HAP-1 (cell line): ENCODE measurements around the gene ACSBG1.

Experiments used
- DNase-seq, 2 experiments: peaks; one replicate each; pipeline ENCODE4 v3.0.0-alpha.2; 2016 to 2020; ENCODE audit warnings: low spot score in 2 of 2
- H3K27me3 ChIP-seq: fragments of 250-450 bp; sonication (Bioruptor Pico); 2 replicates; pipeline ENCODE4 v1.5.1; 2020; ENCODE audit warnings: low read depth, mild to moderate bottlenecking, moderate library complexity
- H3K36me3 ChIP-seq: fragments of 250-450 bp; sonication (Bioruptor Pico); replicated peaks from 2 replicates; pipeline ENCODE4 v1.5.1; 2020; ENCODE audit warnings: mild to moderate bottlenecking
- H3K4me1 ChIP-seq: fragments of 250-450 bp; sonication (Bioruptor Pico); 2 replicates; pipeline ENCODE4 v1.5.1; 2020; ENCODE audit warnings: mild to moderate bottlenecking
- H3K4me3 ChIP-seq: fragments of 250-450 bp; sonication (Bioruptor Pico); 2 replicates; pipeline ENCODE4 v1.5.1; 2020; ENCODE audit warnings: mild to moderate bottlenecking, moderate library complexity
- H3K9me3 ChIP-seq: fragments of 250-450 bp; sonication (Bioruptor Pico); 2 replicates; pipeline ENCODE4 v1.5.1; 2020; ENCODE audit warnings: mild to moderate bottlenecking, moderate library complexity
- in situ Hi-C: fragments of 300-500 bp; cut with MboI; formaldehyde crosslinking; loops from 3 replicates; pipeline ENCODE4 v1.14.3; 2020; ENCODE audit warnings: low sequenced_read_pairs, inconsistent platforms, mixed read lengths

ACSBG1 gene

DNA sequence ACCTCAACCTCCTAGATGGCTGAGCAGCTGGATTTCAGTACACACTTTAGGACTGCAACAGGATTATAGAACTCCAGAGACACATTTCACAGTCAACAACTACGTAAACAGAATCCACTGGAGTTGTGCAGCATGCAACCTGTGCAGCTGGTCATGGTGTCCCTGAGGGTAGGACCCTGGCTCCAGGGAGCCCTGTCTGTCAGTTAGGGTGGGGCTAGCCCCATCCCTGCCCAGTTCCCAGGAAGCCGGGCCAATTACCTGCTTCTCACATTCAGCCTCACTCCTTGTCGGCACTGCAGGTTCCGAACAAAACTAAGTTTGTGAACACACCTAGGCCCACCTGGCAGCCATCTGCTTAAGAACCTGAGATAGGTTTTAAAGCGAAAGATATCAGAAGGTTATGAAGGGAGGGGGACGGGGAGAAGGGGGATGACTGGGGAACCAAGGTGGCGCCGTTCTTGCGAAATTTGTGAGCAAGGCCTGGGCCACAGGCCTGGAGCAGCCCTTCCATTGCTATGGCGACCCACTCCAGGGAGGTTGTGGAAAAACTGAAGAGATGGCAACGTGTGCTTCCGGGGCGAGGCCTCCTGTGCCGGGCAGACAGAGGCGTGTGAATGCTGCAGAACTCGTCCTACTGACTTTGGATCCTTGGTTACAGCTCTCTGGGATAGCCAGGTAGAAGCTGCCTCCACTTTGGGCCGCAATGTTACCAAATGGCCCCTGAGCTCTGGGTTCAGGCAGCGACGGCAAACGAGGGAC lies 25.3 kb downstream of the ACSBG1 start:
- H3K36me3 ChIP-seq: no peaks in the 10 kb centered on the region
- peak in 1 of 2 experiments; percentile 7 for DNase-seq
- no peak overlapping the region for H3K4me3 ChIP-seq
- peaks cover 6% of the 10 kb centered on the region; the same call in 1 of the 2 replicates for H3K4me1 ChIP-seq
- in situ Hi-C loops: no loop called here
- H3K9me3 ChIP-seq: no peaks in the 10 kb centered on the region
- no peaks in the 10 kb centered on the region for H3K27me3 ChIP-seq

DNA sequence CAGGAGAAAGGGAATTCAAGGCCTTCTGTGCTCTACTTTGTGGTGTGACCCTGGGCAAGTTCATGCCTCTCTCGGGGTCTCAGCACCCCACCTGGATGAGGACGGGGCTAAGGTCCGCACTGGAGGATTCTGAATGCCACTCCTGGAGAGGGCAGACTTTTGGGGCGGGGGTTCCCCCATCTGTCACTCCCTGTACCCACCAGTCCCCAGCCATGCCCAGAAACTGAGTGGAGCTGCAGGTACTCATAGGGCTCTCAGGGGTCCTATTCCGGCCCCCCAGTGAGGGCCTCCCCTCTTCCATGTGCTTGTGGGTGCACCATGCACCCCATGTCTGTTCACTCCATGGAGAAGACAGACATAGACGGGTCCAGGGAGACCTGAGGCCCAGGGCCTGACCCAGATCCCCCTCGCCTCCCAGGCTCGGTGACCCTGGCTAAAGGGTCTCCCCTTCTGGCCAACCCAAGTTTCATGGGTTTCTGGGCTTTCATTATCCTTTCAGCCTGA lies 26.0 kb downstream of the ACSBG1 start:
- H3K9me3 ChIP-seq: no peaks in the 10 kb centered on the region
- peaks cover 6% of the 10 kb centered on the region; the same call in 1 of the 2 replicates for H3K4me1 ChIP-seq
- no peak overlapping the region for H3K4me3 ChIP-seq
- in situ Hi-C loops: no loop called here
- no peaks in the 10 kb centered on the region for H3K36me3 ChIP-seq
- peak in 1 of 2 experiments; percentile 7 for DNase-seq
- no peaks in the 10 kb centered on the region for H3K27me3 ChIP-seq

DNA sequence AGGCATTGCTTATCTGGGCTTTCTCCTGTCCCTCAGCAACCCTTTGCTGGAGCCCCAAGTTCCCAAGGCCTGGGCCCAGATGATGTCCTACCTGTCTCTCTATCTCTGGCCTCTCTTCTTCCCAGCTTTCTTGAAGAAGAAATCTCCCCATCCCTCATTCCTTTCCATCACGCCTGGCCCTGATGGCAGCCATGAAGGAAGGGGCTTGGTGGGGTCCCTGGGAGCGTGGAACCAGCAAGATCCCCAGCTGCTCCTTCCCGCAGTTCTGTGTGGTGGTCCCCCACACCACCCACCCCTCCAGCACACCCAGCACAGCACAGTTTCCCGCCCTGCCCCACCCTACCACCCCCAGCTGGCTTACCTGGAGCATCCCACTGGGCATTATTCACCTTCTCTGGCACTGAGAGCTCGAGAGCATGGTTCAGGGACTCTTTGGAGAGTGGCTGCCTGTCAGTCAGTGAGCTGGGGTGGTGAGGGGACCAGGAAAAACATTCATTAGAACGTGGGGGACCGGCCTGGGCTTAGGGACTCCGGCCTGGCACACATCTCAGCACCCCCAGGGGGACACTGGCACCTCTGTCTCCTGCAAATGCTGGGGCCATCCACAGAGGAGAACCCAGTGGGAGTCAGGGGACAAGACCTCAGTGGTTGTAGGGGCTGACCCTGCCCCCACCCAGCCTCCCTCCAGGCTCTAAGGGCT lies 26.6 kb downstream of the ACSBG1 start:
- no peak overlapping the region for H3K4me3 ChIP-seq
- in situ Hi-C loops: no loop called here
- no peaks in the 10 kb centered on the region for H3K9me3 ChIP-seq
- H3K36me3 ChIP-seq: no peaks in the 10 kb centered on the region
- H3K4me1 ChIP-seq: peaks cover 6% of the 10 kb centered on the region; the same call in 1 of the 2 replicates
- DNase-seq: peak in 1 of 2 experiments; percentile 9
- 0 out of 2 replicates have a peak, but pooled peaks cover 3% of the 10 kb centered on the region for H3K27me3 ChIP-seq

DNA sequence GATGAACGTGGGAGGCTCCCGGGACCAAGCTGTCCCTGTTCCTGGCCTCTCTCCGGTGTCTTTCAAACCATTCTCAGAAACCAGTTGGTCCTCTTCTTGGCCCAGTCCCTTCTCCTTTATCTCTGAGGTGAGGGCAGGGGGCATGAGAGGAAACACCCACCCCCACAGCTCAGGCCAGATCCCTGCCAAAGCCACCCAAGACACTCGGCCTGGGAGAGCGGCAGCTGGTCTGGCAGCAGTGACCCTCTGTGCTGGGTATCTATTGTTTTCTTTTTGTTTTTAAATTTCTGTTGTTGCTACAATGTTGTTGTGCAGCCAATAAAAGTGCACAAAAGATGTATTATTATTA lies 27.3 kb downstream of the ACSBG1 start:
- no peak overlapping the region for H3K4me3 ChIP-seq
- H3K4me1 ChIP-seq: peaks cover 6% of the 10 kb centered on the region; the same call in 1 of the 2 replicates
- H3K27me3 ChIP-seq: 0 out of 2 replicates have a peak, but pooled peaks cover 3% of the 10 kb centered on the region
- in situ Hi-C loops: no loop called here
- peak in 1 of 2 experiments; percentile 10 for DNase-seq
- no peaks in the 10 kb centered on the region for H3K36me3 ChIP-seq
- no peaks in the 10 kb centered on the region for H3K9me3 ChIP-seq

DNA sequence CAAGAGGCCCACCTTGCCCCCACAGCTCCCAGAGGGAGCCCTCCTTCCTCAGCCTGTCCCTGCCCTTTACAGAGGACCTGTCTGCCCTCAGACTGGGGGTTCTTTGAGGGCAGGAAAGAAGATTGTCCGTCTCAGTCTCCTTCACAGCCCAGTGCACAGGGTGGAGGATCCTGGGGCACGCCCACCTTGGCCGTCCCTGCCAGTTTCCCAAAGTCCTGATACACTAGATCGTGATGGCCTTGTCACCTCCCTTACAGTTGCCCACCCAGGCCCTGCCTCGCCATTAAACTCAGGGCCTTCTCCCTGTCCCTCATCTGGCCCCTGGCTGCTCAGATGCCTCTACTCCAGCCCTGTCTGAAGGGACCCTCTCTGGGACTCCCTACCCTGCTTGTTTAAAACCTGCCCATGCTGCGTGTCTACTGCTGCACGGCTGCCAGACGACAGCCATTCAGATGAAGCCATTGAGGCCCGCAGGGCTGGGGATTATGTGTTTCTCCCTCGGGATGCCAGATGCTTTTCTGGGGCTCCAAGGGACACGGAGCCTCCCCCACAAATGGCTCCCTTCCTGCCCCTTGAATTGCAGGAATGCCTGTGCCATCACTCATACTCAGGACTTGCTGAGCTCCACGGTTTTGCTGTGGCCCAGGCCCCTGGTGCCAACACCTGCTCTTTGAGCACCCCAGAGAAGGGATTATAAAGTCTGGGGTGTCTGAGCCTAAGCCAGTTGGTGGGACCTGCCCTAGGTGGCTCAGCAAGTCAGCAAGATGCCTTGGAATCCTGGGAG lies 27.8 kb downstream of the ACSBG1 start:
- H3K27me3 ChIP-seq: 0 out of 2 replicates have a peak, but pooled peaks cover 3% of the 10 kb centered on the region
- H3K4me3 ChIP-seq: no peak overlapping the region
- H3K9me3 ChIP-seq: no peaks in the 10 kb centered on the region
- no peaks in the 10 kb centered on the region for H3K36me3 ChIP-seq
- H3K4me1 ChIP-seq: peaks cover 6% of the 10 kb centered on the region; the same call in 1 of the 2 replicates
- DNase-seq: peak in 1 of 2 experiments; percentile 21
- in situ Hi-C loops: no loop called here

DNA sequence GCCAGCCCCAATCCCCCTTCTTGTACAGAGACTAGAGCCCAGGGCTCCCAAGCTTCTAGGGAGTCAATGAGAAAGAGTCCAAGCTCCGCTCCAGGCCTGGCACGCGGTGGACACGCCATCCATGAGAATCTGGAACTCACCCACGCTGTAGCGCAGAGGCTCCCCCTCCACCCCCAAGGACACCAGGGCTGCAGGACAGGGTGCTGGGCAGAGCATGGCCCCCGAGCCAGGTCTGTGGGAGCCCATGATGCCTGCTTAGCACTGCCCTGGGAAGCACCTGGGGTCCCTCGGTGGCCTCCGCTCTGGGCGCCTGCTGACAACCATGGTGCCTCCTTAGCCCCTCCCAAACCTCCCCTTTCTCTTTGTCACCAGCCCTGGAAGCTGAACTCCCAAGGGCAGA lies 28.5 kb downstream of the ACSBG1 start:
- no peaks in the 10 kb centered on the region for H3K9me3 ChIP-seq
- H3K4me1 ChIP-seq: peaks cover 6% of the 10 kb centered on the region; the same call in 1 of the 2 replicates
- in situ Hi-C loops: no loop called here
- 0 out of 2 replicates have a peak, but pooled peaks cover 3% of the 10 kb centered on the region for H3K27me3 ChIP-seq
- no peak overlapping the region for H3K4me3 ChIP-seq
- H3K36me3 ChIP-seq: no peaks in the 10 kb centered on the region
- no peak for DNase-seq

DNA sequence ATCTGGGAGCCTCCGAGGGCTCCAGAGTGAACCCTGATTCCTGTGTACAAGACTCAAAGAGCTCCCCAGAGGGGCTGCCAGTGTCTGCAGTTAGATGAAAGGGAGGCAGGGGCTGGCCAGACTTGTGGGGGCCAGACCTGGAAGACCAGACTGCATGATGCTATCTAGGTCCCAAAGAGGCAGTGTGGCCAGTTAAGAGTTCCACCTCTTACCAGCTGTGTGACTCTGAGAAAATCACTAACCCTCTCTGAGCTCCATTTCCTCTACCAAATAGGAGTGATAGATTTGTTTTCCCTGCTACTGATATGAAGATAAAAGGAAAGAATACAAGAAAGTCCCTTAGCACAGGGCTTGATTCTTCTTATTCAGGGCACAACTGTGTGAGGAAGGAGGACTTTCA lies 29.0 kb downstream of the ACSBG1 start:
- Histone ChIP-seq H3K4me3 (no peak overlapping the region), H3K27me3 (0 out of 2 replicates have a peak, but pooled peaks cover 3% of the 10 kb centered on the region), H3K9me3 (no peaks in the 10 kb centered on the region), H3K4me1 (peaks cover 6% of the 10 kb centered on the region; the same call in 1 of the 2 replicates), H3K36me3 (no peaks in the 10 kb centered on the region)
- in situ Hi-C loops: no loop called here
- no peak for DNase-seq

DNA sequence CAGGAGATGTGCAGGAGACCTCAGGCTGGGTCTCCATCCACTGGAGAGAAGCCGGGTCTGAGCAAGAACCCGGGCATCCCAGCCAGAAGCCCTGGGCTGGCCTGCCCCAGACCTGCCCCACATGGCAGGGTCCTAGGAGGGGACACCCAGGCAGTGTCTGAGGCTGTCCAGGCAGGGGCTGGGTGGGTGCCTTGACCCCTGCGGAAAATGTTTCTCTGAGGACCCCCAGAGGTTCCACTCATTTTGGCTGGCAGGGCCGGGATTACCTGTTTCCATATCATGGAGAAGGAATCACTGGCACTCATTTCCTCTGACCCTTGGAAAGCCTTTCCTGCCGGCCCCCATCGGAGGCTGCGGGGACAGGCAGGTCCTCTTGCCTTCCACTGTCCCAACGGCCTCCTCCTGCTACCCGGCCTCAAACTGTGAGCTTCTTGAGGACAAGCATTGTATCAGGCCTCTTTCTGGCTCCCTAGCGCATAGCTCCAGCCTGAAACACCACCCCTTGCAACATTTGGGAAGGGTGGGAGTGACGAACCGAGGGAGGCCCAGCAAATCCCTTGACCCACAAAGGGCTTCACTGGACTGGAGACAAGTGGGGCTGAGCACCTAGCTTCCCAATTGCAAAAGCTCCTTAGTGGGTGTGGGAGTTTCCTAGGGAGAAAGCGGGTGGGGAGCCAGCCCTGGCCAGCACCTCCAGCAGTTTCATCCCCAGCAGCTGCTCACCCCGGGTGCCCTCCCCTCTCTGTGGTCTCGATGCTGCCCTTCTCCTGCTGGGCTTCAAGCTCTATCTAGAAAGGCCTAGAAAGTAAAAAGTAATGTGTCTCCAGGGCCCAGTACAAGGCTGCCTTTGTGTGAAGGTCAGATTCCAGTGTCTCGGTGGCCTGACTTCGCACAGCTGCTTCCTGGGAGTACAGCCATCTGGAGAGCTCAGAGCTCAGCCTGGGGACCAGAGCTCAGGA lies 29.7 kb downstream of the ACSBG1 start:
- Histone ChIP-seq H3K4me3 (no peak overlapping the region), H3K4me1 (peaks cover 6% of the 10 kb centered on the region; the same call in 1 of the 2 replicates), H3K27me3 (0 out of 2 replicates have a peak, but pooled peaks cover 3% of the 10 kb centered on the region), H3K36me3 (no peaks in the 10 kb centered on the region), H3K9me3 (no peaks in the 10 kb centered on the region)
- in situ Hi-C loops: no loop called here
- peak in 1 of 2 experiments; percentile 7 for DNase-seq

DNA sequence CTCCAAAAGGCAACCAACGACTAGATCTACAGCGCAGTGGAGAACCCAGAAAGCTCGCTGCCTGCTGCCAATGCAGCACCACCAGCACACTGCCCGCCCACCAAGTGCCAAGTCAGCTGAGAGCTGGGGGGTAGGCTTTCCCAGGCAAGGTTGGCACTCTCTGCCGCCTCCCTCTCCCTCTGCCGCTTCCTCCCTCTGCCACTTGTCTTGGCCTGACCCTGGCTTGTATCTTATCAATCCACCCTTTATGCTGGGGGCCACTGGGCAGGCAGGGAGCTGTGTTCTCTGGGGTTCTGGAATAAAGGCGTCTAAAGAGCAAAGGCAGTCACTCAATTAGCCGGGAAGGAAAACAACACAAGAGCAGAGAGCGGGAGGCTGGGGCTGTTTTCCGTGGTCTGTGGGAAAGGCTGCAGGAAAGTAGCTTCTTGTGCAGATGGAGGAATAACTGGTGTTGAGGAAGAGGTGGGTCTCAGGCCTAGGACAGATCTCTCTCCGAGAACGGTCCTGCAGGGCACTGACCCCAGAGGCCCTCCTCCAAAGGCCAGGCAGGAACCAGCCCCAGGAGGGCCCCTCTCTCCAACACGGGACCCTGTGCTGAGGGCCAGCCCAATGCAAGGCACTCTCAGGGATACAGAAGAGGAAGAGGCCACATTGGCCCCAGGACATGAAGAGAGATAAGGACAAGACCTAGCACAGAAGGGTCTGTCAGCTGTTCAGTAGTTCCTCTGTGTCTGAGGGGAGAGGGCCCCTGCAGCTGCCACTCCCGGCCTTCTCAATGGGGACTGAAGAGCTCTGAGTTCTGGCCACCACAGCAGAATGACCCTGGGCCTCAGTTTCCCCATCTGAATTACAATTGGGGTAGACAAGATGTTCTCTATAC lies 30.8 kb downstream of the ACSBG1 start:
- in situ Hi-C loops: no loop called here
- Histone ChIP-seq H3K36me3 (no peaks in the 10 kb centered on the region), H3K4me3 (no peak overlapping the region), H3K9me3 (no peaks in the 10 kb centered on the region), H3K27me3 (0 out of 2 replicates have a peak, but pooled peaks cover 3% of the 10 kb centered on the region), H3K4me1 (peaks cover 6% of the 10 kb centered on the region; the same call in 1 of the 2 replicates)
- peak in 1 of 2 experiments; percentile 7 for DNase-seq

DNA sequence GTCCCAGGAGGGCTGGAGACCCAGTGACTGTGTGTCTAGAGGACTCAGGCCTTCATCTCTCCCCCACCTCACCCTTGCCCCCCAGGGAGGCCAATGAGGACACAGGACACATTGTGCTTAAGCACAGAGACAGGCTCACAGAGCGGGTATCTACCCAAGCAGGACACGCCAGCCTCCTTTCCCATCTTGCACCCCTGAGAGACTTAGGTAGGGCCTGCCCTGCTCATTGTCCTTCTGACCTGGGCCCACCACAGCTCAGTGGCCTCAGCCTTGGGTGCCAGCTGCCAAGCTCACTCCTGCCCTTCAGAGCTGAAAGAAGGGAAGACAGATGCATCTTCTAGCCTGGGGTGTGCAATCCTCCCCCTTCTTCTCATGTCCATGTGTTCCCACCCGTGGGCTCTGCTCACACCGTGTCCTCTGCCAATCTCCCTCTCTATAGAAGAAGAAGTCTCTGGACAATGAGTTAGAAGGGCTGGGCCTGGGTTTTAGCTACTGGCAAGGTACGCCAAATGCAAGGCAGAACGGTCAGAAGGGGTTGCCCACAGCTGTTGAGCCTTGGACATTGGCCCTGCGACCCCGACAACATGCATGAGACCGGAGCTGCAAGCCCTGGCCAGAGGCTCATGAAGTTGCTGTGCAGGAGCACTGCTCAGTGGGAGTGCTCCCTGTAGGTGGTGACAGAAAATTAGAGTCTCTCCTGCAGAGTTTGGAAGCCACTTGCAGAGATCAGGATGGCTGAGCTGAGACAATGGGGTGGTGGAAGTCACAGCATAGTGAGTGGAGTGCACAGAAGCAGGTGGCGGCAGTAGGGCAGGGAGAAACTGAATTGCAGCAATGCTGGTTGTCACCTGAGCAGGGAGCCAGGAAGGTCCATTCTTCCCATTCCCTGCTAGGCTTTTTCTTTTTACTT lies 32.8 kb downstream of the ACSBG1 start:
- Histone ChIP-seq H3K9me3 (no peaks in the 10 kb centered on the region), H3K27me3 (0 out of 2 replicates have a peak, but pooled peaks cover 3% of the 10 kb centered on the region), H3K36me3 (no peaks in the 10 kb centered on the region), H3K4me3 (no peak overlapping the region), H3K4me1 (no peaks in the 10 kb centered on the region)
- DNase-seq: peak in 1 of 2 experiments; percentile 6
- in situ Hi-C loops: no loop called here
